ENCODE data around the gene ANXA5.

ANXA5 gene

GRCh38 chr4:121726642-121727268 is 30.0 kb upstream of the ANXA5 start:
- TF ChIP-seq CTCF (IDR thresholded peaks at IDR 0.05; ENCODE audit: borderline replicate concordance, insufficient read depth, low read depth, low read length): peak; percentile 61
- H3K4me3 ChIP-seq (ENCODE audit: low read depth, low read length): no peak overlapping the region

- H3K4me3 ChIP-seq (ENCODE audit: low read depth, low read length): no peak overlapping the region
- no peak for TF ChIP-seq CTCF (IDR thresholded peaks at IDR 0.05; ENCODE audit: borderline replicate concordance, insufficient read depth, low read depth, low read length)
Measured at GRCh38 chr4:121724671-121725070, 27.9 kb upstream of the ANXA5 start.

DNA sequence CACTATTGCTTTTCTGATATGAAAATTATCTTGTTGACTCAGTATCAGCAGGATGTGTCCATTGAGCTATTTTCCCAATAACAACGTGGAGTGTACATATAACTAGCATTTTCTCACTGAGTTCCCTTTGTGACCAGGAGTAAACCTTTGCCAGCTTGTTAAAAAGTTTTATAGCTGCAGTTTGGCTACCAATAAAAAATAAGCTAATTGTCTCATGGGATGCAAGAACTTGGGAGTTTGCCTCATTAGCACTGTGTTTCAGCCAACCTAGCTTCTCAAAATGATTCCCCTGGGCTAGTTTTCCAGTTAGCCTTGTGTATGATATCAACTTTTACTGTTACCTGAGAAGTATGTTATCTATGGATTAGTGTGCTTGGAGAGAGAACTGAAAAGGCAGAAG is 24.9 kb upstream of the ANXA5 start:
- no peak for TF ChIP-seq CTCF (IDR thresholded peaks at IDR 0.05; ENCODE audit: borderline replicate concordance, insufficient read depth, low read depth, low read length)

GRCh38 chr4:121720109-121720508 is 23.3 kb upstream of the ANXA5 start:
- H3K4me3 ChIP-seq (ENCODE audit: low read depth, low read length): no peak overlapping the region
- TF ChIP-seq CTCF (IDR thresholded peaks at IDR 0.05; ENCODE audit: borderline replicate concordance, insufficient read depth, low read depth, low read length): no peak

More for the DNA sequence above, 24.9 kb upstream of the ANXA5 start:
- H3K4me3 ChIP-seq (ENCODE audit: low read depth, low read length): no peak overlapping the region

GRCh38 chr4:121717680-121718237 is 21.0 kb upstream of the ANXA5 start:
- TF ChIP-seq CTCF (IDR thresholded peaks at IDR 0.05; ENCODE audit: borderline replicate concordance, insufficient read depth, low read depth, low read length): no peak
- no peak overlapping the region for H3K4me3 ChIP-seq (ENCODE audit: low read depth, low read length)

- H3K4me3 ChIP-seq (ENCODE audit: low read depth, low read length): no peak overlapping the region
- TF ChIP-seq CTCF (IDR thresholded peaks at IDR 0.05; ENCODE audit: borderline replicate concordance, insufficient read depth, low read depth, low read length): no peak
Measured at GRCh38 chr4:121714548-121714947, 17.8 kb upstream of the ANXA5 start.

DNA sequence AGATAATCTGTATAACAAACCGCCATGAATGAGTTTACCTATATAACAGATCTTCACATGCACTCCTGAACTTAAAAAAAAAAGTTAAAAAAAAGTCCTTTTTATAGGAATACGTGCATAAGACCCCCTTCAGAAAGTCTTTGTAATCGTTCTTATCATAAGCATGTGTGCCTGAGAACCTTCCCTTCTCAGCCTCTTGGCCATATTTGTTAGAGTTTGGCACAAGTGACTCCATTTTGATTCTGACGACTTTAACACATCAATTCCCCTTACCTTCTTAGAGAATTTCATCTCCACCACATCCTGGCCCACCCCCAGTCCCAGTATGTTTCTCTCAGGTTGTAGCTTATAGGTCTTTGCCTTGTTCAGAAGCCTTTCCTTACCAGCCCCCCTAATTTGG is 16.0 kb upstream of the ANXA5 start:
- no peak for TF ChIP-seq CTCF (IDR thresholded peaks at IDR 0.05; ENCODE audit: borderline replicate concordance, insufficient read depth, low read depth, low read length)
- H3K4me3 ChIP-seq (ENCODE audit: low read depth, low read length): no peak overlapping the region
